AG10803 (cell line): Measurements from ENCODE around the gene ROBO1.

Experiments
- DNase-seq: peaks from one replicate; pipeline ENCODE4 v3.0.0; 2010; ENCODE audit warnings: low read depth
- H3K4me3 ChIP-seq: 2 replicates; pipeline ENCODE4 v1.5.1; 2011; ENCODE audit warnings: mild to moderate bottlenecking, low read length, control low read depth
- CTCF ChIP-seq: conservative IDR thresholded peaks from 2 replicates; pipeline ENCODE4 v1.5.1; 2011; ENCODE audit warnings: mild to moderate bottlenecking, low read length, control low read depth, inconsistent platforms

ROBO1 gene

DNA sequence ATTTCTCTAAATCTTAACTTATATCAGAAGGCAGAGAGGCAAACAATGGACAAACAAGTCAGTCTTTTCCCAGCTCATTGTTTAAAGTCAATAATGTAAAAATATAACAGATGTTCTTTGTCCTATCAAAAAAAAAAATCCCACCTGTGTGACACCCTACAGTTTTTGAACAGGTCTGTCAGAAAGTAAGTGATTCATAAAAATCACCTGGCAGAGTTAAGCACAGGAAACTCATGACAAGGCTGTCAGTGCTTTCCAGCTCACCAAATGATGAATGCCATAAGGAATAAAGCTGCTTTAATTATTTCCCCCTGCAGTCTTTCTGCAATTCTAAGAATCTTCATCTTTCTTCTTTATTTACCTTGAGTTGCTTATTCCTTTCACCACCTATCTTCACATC lies 30.3 kb downstream of the ROBO1 start:
- TF ChIP-seq CTCF, result no peak
- DNase-seq, result no peak

GRCh38 chr3:79729096-79729495 lies 38.7 kb downstream of the ROBO1 start:
- no peak for DNase-seq
- no peak for TF ChIP-seq CTCF
- no peak overlapping the region for H3K4me3 ChIP-seq

More for the DNA sequence above, 30.3 kb downstream of the ROBO1 start:
- no peak overlapping the region for H3K4me3 ChIP-seq

DNA sequence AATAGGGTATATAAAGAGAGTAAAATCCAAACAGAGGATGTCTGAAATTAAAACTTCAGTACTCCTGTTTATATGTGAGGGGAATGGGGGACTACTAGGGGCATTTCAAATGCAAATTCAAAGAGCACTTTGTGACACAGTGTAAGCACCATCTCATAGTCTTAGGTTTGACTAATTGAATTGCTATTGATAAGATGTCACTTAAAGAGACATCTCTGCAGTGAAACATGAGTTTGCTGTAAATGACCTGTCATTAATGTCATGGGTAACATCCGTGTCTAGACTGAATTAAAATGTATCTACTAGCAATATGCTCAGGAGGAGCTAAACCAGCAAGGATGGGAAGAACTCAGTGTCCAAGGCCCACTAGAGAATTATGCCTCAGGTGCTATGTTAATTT lies 41.0 kb downstream of the ROBO1 start:
- no peak overlapping the region for H3K4me3 ChIP-seq
- no peak for TF ChIP-seq CTCF
- no peak for DNase-seq

DNA sequence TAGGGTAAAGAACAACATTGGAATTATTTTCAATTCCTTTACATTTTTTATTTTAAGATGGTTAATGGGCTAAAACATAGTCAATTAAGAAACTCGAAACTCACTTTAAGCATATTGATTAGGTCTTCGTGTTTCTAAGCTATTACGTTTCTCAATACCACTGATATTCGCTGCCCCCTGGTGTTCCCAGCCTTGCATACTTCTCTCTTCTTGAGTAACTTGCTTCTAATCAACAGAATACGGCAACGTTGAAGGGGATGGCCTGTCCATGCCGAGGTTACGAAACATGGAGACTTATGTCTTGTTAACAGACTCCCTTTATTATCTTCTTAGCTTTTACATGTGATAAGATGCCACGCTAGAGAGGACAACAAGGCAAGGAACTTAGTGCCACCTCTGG lies 43.6 kb downstream of the ROBO1 start:
- no peak overlapping the region for H3K4me3 ChIP-seq
- TF ChIP-seq CTCF, result no peak
- no peak for DNase-seq

DNA sequence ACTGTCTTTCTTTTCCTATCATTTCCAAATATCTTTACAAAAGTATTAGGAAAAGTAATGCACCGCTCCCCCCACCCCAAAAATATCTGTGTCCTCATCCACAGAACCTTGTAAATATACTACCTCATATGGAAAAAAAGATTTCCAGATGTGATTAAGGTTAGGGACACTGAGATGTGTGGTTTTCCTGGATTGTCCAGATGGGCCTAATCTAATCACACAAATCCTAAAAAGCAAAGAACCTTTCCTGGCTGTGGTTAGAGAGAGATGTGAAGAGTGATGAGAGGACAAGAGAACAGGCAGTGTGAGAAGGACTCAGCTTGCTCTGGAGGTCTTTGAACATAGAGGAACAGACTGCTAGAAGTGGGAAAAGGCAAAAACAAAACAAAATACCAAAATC lies 77.7 kb downstream of the ROBO1 start:
- H3K4me3 ChIP-seq, result no peak overlapping the region
- no peak for TF ChIP-seq CTCF
- no peak for DNase-seq

GRCh38 chr3:79685108-79685507 lies 82.7 kb downstream of the ROBO1 start:
- H3K4me3 ChIP-seq, result no peak overlapping the region
- TF ChIP-seq CTCF, result no peak
- no peak for DNase-seq

DNA sequence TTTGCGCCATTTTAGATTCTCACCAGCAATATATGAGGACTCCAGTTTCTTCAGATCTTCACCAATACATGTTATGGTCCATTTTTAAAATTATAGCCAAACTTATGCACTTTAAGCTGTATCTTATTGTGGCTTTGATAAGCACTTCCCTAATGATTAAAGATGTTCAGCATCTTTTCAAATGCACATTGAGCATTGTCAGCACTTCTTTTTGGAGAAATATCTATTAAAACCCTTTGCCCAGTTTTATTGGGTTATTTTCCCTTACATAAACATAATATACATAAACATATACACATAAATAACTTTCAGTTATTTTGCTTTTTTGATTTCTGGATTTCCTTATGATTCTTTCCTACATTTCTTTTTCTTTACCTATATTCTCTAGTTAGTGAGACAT lies 83.8 kb downstream of the ROBO1 start:
- TF ChIP-seq CTCF, result no peak
- no peak for DNase-seq

More for the DNA sequence above, 83.8 kb downstream of the ROBO1 start:
- H3K4me3 ChIP-seq, result no peak overlapping the region
